NK-92 treated with Interleukin-12 subunit alpha and Interleukin-12 subunit beta, amount 100 ng/mL, for 24 hours (cell line): ENCODE results near the gene PRLH.

Experiments
- DNase-seq: peaks from one replicate; lab custom pipeline; 2025; lab: John Stamatoyannopoulos, UW

Gene PRLH

DNA sequence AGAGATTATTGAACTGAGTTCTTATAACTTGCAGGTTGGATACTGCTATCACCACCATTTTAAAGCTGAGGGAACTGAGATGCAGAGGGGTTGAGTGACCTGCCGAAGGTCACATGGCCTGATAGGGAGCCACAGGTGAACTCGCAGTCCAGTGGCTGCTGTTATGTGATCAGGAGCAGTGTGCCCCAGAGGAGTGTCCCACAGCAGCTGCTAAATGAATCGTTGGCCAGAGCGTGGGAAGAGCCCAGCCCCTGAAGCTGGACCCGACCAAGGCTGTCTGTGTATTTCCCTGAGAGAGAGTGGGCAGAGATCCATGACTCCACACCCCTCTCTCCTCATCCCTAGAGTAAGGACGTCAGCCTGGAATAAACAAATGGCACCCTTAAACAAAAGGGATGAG is 26.7 kb upstream of the PRLH start:
- DNase-seq = no peak

DNA sequence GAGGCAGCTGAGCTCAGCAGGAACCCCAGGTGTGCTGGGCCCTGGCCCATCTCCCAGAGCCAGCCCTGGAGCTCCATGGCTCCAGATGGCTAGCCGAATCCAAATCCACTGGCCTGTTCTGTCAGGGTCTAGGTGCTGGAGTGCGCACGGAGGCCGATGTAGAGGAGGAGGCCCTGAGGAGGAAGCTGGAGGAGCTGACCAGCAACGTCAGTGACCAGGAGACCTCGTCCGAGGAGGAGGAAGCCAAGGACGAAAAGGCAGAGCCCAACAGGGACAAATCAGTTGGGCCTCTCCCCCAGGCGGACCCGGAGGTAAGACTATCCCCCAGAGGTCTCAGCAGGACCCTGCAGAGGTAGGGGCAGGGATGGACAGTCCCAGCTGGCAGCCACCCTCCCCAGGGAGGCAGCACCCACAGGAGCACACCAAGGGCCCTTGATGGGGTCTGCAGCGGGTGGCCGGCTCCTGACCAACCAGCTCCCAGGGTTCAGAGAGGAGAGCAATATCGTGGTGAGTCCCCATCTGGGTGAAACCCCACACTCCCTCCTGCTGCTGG is 26.1 kb upstream of the PRLH start:
- DNase-seq = no peak

DNA sequence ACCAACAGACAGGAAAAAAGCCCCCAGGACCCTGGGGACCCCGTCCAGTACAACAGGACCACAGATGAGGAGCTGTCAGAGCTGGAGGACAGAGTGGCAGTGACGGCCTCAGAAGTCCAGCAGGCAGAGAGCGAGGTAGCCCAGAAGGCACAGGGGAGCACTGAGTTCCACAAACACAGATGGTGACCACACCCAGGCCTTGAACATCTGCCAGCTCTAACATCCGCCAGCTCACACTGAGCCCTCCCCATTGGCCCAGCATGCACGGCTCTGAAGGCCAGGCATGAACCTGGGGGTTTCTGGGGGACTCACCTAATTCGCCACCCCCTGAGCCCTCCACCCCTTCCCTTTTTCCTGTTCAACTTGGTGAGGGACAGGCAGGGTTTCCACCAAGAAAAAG is 25.6 kb upstream of the PRLH start:
- no peak for DNase-seq

GRCh38 chr2:237541243-237541642 is 25.1 kb upstream of the PRLH start:
- no peak for DNase-seq

DNA sequence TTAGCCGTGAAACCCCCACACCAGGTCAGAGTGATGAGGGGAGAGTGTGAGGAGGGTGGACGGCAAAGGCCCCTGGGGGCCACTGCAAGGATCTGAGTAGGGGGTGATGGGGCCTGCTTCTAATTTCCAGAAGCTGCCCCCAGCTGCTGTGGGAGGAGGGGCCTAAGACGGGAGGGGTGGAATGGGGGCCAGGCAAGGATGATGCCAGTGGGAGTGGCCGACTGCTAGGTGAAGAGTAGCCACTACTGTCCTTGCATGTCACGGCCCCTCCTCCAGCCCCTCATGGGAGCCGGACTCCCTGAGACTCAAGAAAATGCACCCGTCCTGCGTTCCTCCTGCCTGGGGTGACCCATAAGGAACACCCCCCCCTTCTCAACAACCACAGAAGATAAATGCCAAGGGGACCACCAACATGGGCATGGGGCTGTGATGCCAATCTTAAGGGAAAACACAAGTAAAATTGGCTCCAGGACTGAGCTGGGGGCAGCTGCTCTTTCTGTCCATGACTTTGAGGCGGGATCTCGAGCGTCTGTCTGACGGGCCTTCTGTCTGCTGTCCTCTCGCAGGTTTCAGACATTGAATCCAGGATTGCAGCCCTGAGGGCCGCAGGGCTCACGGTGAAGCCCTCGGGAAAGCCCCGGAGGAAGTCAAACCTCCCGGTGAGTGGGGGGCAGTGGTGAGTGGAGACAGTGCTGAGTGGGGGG is 24.2 kb upstream of the PRLH start:
- DNase-seq = no peak

GRCh38 chr2:237546040-237546875 is 20.1 kb upstream of the PRLH start:
- DNase-seq = no peak

GRCh38 chr2:237546876-237547395 is 19.4 kb upstream of the PRLH start:
- no peak for DNase-seq

DNA sequence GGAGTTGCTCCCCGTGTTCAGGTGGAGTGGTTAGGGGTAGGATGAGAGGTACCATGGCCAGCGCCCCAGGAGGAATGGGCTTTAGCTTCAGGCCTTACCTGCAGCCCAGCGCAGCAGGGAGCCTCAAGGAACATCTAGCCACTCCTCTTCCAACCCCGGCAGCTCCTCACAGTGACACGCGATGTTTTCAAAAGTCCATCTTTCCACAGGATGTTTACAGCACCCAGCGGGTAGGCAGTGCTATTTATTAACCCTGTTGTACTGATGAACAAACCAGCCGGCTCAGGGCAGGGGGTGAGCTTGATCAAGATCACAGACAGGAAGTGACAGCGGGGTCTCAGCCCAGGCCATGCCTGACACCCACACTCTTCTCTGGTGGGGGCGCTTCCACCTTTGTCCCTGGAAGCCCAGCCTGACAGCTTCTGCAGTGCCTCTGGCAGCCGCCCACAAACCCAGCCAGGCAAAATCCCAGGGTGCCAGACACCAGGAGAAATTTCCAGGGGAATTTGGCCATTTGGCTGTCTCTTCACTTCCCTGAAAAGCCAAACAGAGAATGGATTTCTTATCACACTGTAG is 18.4 kb upstream of the PRLH start:
- DNase-seq = no peak

DNA sequence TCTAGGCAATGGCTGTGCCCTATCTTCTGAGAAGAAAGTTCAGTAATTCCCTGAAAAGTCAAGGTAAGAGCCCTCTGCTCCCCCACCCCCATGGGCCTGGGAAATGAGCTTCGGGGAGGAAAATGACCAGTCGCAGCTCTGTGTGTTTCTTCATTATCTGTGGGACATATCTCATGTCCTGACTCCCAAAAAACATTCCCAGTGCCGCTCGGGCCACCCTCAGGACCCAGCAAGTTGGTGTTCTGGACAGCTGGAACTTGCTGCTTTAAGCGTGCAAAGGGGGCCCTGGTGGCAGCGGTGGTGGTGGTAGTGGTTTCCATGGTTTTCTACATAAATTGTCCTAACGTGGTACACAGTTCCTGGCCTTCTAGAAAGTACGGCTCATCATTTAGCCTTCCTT is 17.2 kb upstream of the PRLH start:
- no peak for DNase-seq

- DNase-seq = no peak
These were observed 16.5 kb upstream of the PRLH start for GRCh38 chr2:237549643-237550415.

GRCh38 chr2:237551071-237551574 is 15.3 kb upstream of the PRLH start:
- no peak for DNase-seq

- no peak for DNase-seq
These were observed 13.5 kb upstream of the PRLH start for GRCh38 chr2:237552908-237553307.

GRCh38 chr2:237553948-237554347 is 12.4 kb upstream of the PRLH start:
- DNase-seq = no peak

DNA sequence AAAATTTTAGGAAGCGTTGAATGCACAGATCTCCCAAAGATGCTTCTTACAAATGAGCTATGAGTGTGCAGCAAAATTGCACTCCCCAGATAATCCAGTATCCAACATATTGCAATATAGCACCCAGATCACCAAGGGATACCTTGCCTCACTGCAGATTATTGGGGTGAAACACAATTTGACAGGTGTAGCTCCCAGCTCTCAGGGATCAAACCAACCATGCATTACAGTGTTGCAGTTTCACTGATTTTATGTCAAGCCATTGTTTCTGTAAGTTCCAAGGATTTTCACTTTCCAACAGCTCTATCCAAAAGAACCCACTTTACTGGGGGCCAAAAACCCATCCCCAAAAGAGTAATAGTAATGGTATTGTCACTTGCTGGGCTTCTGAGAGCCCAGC is 10.8 kb upstream of the PRLH start:
- no peak for DNase-seq

DNA sequence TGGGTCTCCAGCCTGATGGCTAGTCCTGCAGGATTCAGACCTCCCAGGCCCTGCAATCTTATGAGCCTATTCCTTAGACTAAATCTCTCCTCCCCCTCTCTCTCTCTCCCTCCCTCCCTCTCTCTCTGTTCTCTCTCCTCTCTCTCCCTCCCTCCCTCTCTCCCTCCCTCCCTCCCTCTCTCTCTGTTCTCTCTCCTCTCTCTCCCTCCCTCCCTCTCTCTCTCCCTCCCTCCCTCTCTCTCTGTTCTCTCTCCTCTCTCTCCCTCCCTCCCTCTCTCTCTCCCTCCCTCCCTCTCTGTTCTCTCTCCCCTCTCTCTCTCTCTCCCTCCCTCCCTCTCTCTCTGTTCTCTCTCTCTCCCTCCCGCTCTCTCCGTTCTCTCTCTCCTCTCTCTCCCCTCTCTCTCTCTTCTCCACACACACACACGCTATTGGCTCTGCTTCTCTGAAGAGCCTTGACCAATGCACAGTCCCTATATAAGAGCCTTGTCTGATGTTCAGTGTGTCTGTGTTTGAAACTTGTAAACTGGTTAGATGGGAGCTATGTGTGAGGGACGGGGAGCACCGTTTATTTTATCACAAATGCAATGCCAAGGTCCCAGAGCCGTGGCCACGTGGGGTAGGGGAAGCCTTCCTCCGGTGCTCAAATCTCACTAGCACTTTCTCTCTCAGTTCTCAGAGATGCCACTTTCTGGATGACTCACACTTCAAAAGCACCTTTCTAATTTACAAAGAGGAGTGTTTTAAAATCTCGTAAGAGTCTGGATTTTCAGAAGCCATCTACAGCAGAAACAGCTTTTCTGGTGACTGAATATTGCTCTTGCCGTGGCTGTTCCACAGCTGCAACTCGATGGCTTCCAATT is 9.4 kb upstream of the PRLH start:
- no peak for DNase-seq

- DNase-seq = no peak
These were observed 8.8 kb upstream of the PRLH start for GRCh38 chr2:237557633-237558015.

GRCh38 chr2:237558961-237559641 is 7.3 kb upstream of the PRLH start:
- DNase-seq = no peak

DNA sequence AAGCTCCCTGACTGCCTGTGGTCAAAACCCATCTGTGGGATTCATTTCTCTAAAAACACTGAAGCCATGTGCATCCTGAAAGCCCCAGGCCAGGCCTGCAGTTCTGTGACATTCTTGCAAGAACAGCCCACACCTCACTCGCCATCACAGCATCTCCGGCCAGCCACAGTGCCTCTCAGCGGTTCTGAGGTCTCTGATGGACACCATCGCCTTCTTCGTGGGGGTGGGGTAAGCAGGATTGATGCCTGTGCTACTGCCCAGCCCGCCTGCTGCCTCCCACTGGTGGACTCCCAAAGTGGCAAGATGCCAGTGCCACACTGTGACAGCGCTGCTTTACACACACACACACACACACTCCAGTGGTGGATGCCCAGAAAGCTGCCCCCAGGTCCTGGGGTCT is 5.2 kb upstream of the PRLH start:
- DNase-seq = no peak

DNA sequence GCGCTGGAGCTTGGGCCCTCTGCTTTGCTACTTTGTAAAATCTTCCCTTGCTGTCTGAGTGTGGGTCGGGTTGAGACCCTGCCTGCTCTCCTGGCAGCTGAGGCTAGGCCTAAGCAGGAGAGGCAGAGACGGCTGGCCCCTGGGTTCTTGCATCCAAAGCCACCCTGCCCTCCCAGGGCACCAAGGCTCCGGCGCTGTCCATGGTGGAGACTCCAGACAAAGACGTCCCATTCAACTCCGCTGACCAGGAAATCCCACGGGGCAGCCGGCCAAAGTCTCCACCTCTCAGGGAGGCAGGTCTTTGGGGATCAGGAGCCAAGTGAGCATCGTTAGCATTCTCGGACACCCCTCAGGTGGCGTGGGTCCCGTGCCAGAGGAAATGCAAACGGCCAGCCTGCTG is 2.6 kb upstream of the PRLH start:
- DNase-seq = no peak

DNA sequence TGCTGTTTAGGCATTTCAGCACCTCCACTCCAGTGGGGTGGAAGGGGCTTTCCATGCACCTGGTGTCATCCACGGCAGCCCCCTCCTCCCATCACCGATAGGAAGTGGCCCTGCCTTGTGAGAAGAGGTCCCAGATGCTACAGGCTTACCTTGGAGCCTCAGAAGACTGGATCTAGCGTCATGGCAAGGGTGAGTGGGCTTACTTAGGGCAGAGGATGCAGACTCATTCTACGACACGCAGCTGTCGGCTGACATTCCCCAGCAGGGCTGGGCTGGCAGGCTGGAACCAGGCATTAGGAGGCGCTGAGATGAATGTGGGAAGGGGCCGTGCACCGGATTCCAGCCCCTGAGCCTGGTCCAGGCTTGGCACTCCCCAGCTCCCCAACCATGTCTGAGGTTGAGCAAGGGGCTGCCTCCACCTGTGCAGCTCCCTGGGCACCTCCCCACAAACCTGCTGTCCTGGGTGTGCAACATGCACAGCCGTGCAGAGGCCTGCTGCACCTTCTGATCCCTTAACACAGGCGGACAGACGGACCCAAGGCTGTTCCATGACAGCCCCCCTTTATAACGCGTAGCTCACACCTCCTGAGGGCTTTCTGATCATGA is 1.7 kb upstream of the PRLH start:
- DNase-seq = no peak
